ENCODE results near the gene MRGPRG. TPM values are rescaled to one million over a fixed set of nuclear protein-coding genes. Genes with fewer than 3 reads are reported as not detected.

MRGPRG gene
- total RNA-seq, 2 experiments from 2014 or later, result not detected

DNA sequence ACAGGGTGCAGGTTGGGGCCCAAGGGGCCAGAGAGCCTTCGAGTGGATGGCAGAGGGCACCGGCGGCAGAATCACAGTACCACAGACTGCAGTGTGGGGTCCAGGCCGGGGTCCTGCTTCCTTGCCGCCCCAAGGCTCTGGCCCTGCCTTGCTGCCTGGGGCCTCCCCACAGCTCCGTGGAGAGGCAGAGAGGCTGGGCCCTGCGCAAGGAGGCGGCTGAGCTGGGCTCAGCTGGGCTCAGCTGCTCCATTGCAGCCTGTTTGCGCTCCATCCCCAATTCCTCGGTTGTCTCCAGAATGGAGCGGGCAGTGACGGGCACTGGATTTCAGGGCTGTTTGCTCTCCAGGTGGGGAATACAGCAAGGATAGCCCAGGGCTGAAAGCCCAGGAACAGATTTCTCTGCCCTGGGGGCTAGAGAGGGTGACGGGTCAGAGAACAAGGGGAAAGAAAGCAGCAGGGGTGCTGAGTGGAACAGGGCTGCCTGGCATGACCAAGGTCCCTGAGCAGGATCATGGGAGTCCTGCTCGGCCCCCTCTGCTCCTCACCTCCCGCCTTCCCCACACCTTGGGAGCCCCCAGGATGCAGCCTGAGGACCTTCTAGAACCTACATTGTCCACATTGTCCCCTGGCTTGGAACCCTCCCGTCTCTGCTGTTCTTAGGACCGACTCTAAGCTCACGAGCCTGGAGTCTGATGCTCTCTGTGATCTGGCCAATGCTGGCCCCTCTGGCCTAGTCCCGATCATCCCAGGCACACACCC is 18.9 kb downstream of the MRGPRG start:
- Histone ChIP-seq H3K36me3 (ENCODE audit: insufficient read depth, low read length) (no peaks in the 10 kb centered on the region), H3K27me3 (ENCODE audit: control insufficient read depth in 1 of 2, insufficient read depth in 2 of 2, low read length in 2 of 2) (peaks cover 21 to 23% of the 10 kb centered on the region in 2 experiments), H3K9me3 (ENCODE audit: control insufficient read depth in 1 of 2, insufficient read depth in 1 of 2, low read length in 2 of 2) (peaks cover 0 to 13% of the 10 kb centered on the region in 2 experiments), H3K27ac (ENCODE audit: low read depth in 1 of 2, low read length in 2 of 2) (no peak overlapping the region), H3K4me1 (ENCODE audit: insufficient read depth, low read length) (no peaks in the 10 kb centered on the region), H3K4me3 (ENCODE audit: low read length) (no peak overlapping the region)
- ATAC-seq (ENCODE audit: poor library complexity) (no peak), DNase-seq (peak in 1 of 14 experiments; percentile 1)
- Mint-ChIP-seq H3K36me3 (ENCODE audit: low read depth) (no peaks in the 10 kb centered on the region), H3K27ac (no peak overlapping the region), H3K9me3 (no peaks in the 10 kb centered on the region), H3K4me3 (no peak overlapping the region), H3K27me3 (peaks cover 18% of the 10 kb centered on the region), H3K4me1 (ENCODE audit: low read depth) (no peaks in the 10 kb centered on the region)
- intact Hi-C loops (cut with DNase I, micrococcal nuclease), result no loop called here
- POLR2A ChIA-PET, result no interaction called here
- CTCF ChIA-PET, result no interaction called here
- TF ChIP-seq, protein P1, sequence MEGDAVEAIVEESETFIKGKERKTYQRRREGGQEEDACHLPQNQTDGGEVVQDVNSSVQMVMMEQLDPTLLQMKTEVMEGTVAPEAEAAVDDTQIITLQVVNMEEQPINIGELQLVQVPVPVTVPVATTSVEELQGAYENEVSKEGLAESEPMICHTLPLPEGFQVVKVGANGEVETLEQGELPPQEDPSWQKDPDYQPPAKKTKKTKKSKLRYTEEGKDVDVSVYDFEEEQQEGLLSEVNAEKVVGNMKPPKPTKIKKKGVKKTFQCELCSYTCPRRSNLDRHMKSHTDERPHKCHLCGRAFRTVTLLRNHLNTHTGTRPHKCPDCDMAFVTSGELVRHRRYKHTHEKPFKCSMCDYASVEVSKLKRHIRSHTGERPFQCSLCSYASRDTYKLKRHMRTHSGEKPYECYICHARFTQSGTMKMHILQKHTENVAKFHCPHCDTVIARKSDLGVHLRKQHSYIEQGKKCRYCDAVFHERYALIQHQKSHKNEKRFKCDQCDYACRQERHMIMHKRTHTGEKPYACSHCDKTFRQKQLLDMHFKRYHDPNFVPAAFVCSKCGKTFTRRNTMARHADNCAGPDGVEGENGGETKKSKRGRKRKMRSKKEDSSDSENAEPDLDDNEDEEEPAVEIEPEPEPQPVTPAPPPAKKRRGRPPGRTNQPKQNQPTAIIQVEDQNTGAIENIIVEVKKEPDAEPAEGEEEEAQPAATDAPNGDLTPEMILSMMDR (IDR thresholded peaks at IDR 0.05), result no peak

DNA sequence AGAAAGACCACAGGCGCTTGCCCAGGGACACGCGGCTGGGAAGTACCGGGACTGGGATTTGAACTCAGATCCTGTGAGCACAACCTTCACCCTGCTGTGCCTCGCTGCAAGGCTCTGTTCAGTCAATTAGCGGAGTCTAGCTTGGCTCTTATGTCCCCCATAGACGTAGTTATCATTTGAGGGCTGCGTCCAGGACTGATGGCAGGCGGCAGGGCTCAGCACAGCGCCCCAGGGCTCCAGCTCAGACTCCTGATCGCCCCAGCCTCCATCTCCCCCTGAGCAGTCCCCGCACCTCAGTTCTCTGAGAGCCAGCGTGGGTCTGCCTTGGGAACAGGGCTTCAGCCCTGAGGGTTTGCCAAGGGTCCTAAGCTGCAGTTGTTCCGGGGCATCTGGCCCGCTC is 19.8 kb downstream of the MRGPRG start:
- ATAC-seq (ENCODE audit: poor library complexity), result no peak
- Mint-ChIP-seq H3K27ac (no peak overlapping the region), H3K9me3 (no peaks in the 10 kb centered on the region), H3K27me3 (peaks cover 18% of the 10 kb centered on the region), H3K4me1 (ENCODE audit: low read depth) (no peaks in the 10 kb centered on the region), H3K4me3 (no peak overlapping the region), H3K36me3 (ENCODE audit: low read depth) (no peaks in the 10 kb centered on the region)
- ChIA-PET POLR2A (no interaction called here), CTCF (no interaction called here)
- peak in 1 of 14 experiments; percentile 1 for DNase-seq
- Histone ChIP-seq H3K27ac (ENCODE audit: low read depth in 1 of 2, low read length in 2 of 2) (no peak overlapping the region), H3K4me1 (ENCODE audit: insufficient read depth, low read length) (no peaks in the 10 kb centered on the region), H3K36me3 (ENCODE audit: insufficient read depth, low read length) (no peaks in the 10 kb centered on the region), H3K9me3 (ENCODE audit: control insufficient read depth in 1 of 2, insufficient read depth in 1 of 2, low read length in 2 of 2) (peaks cover 0 to 9% of the 10 kb centered on the region in 2 experiments), H3K4me3 (ENCODE audit: low read length) (no peak overlapping the region), H3K27me3 (ENCODE audit: control insufficient read depth in 1 of 2, insufficient read depth in 2 of 2, low read length in 2 of 2) (peaks cover 21 to 23% of the 10 kb centered on the region in 2 experiments)
- TF ChIP-seq, protein P1 (IDR thresholded peaks at IDR 0.05), result no peak
- intact Hi-C loops (cut with DNase I, micrococcal nuclease), result no loop called here

DNA sequence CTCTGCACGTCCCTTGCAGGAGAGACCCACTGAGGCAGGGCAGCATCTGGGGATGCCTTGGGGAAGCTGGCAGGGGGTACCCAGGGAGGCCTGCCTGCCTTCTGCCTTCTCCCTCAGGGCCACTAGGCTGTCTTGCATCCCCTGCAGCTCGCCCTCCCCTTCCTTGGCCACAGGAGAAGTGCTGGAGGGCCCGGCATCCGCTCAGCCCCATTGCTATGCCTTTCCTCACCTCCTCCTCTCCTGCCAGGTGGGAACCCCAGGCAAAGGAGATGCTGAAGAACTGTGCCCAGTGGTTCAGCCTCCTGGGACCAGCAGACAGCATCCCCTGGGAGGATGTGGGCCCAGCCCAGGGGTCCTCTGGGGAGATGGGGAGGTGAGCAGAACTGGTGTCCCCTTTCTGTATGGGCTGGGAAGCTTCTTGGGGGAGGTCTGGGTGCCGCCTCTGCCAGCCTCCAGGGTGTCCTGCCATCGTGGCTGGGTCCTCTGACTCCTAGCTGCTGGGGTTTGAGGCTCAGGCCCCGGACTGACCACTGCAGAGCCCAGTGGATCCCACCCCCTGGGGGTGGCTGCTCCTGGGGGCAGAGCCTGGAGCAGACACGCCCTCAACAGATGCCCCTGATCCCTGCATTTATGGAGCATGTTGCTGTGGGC is 20.6 kb downstream of the MRGPRG start:
- Histone ChIP-seq H3K27ac (ENCODE audit: low read depth in 1 of 2, low read length in 2 of 2) (no peak overlapping the region), H3K36me3 (ENCODE audit: insufficient read depth, low read length) (no peaks in the 10 kb centered on the region), H3K9me3 (ENCODE audit: control insufficient read depth in 1 of 2, insufficient read depth in 1 of 2, low read length in 2 of 2) (peaks cover 0 to 9% of the 10 kb centered on the region in 2 experiments), H3K4me1 (ENCODE audit: insufficient read depth, low read length) (no peaks in the 10 kb centered on the region), H3K4me3 (ENCODE audit: low read length) (no peak overlapping the region), H3K27me3 (ENCODE audit: control insufficient read depth in 1 of 2, insufficient read depth in 2 of 2, low read length in 2 of 2) (peaks cover 16 to 18% of the 10 kb centered on the region in 2 experiments)
- peaks cover 18% of the 10 kb centered on the region for H3K27me3 Mint-ChIP-seq
- ChIA-PET POLR2A (no interaction called here), CTCF (no interaction called here)
- intact Hi-C loops (cut with DNase I, micrococcal nuclease), result no loop called here
- no peaks in the 10 kb centered on the region for H3K4me1 Mint-ChIP-seq (ENCODE audit: low read depth)
- no peaks in the 10 kb centered on the region for H3K9me3 Mint-ChIP-seq
- ATAC-seq (ENCODE audit: poor library complexity), result no peak
- H3K27ac Mint-ChIP-seq, result no peak overlapping the region
- H3K4me3 Mint-ChIP-seq, result no peak overlapping the region
- no peaks in the 10 kb centered on the region for H3K36me3 Mint-ChIP-seq (ENCODE audit: low read depth)
- DNase-seq, result peak in 1 of 14 experiments; percentile 25
- TF ChIP-seq, protein P1 (IDR thresholded peaks at IDR 0.05), result no peak

Data from CD4-positive, alpha-beta T cell (primary cell).